Caco-2 (cell line): ENCODE results near the gene COA6. TPM values are rescaled to one million over a fixed set of nuclear protein-coding genes. Genes with fewer than 3 reads are reported as not detected.

ENCODE experiments used
- BruUV-seq: library from RNA; stranded (reverse); fragments of 400-500 nt; replicated peaks from 2 replicates; lab custom pipeline; 2021; lab: Mats Ljungman, UMichigan
- CTCF ChIA-PET: fragments of 300-600 bp; sonication (Branson Sonifier 250); formaldehyde crosslinking; loops from one replicate; lab custom pipeline; 2022; ENCODE audit warnings: antibody characterized with exemption; lab: Charles Lee
- POLR2A ChIA-PET: fragments of 300-600 bp; sonication (Branson Sonifier 250); formaldehyde crosslinking; loops from one replicate; lab custom pipeline; 2022; ENCODE audit warnings: antibody characterized with exemption; lab: Charles Lee
- DNase-seq, 2 experiments: peaks; one replicate each; pipeline versions ENCODE4 v3.0.0 to v3.0.0-alpha.2; 2020 to 2022
- H3K27me3 ChIP-seq: replicated peaks from 2 replicates; pipeline ENCODE4 v1.6.0; 2011; ENCODE audit warnings: low read length; ENCODE audit not compliant: control insufficient read depth, insufficient read depth
- H3K36me3 ChIP-seq: 2 replicates; pipeline ENCODE4 v1.5.1; 2011; ENCODE audit warnings: low read length; ENCODE audit not compliant: control insufficient read depth, insufficient read depth
- H3K4me1 ChIP-seq: fragments of 250-450 bp; sonication (Bioruptor Pico); 2 replicates; pipeline ENCODE4 v1.5.1; 2020; ENCODE audit warnings: mild to moderate bottlenecking
- H3K4me3 ChIP-seq: 2 replicates; pipeline ENCODE4 v1.5.1; 2011; ENCODE audit warnings: low read depth, mild to moderate bottlenecking, control low read depth, low read length
- H3K9me3 ChIP-seq: fragments of 250-450 bp; sonication (Bioruptor Pico); 2 replicates; pipeline ENCODE4 v1.5.1; 2020; ENCODE audit warnings: mild to moderate bottlenecking, moderate library complexity
- H3K27ac Mint-ChIP-seq: one replicate; pipeline ENCODE4 v1.8.0; 2022; ENCODE audit warnings: mixed read lengths; ENCODE audit not compliant: unreplicated experiment
- H3K27me3 Mint-ChIP-seq: one replicate; pipeline ENCODE4 v1.8.0; 2022; ENCODE audit warnings: mixed read lengths; ENCODE audit not compliant: insufficient read depth, unreplicated experiment
- H3K36me3 Mint-ChIP-seq: one replicate; pipeline ENCODE4 v1.8.0; 2022; ENCODE audit warnings: mild to moderate bottlenecking, mixed read lengths; ENCODE audit not compliant: insufficient read depth, unreplicated experiment
- H3K4me1 Mint-ChIP-seq: one replicate; pipeline ENCODE4 v1.8.0; 2022; ENCODE audit warnings: low read depth, mixed read lengths; ENCODE audit not compliant: unreplicated experiment
- H3K4me3 Mint-ChIP-seq: one replicate; pipeline ENCODE4 v1.8.0; 2022; ENCODE audit warnings: mild to moderate bottlenecking, moderate library complexity, mixed read lengths; ENCODE audit not compliant: unreplicated experiment
- H3K9me3 Mint-ChIP-seq: one replicate; pipeline ENCODE4 v1.8.0; 2022; ENCODE audit warnings: mixed read lengths; ENCODE audit not compliant: unreplicated experiment
- CTCF ChIP-seq, 2 experiments: fragments of 200-600 bp in 1 of 2; IDR thresholded peaks; 1 replicate in 1 of 2; 2 replicates in 1 of 2; pipeline versions ENCODE4 v1.5.1 to v1.8.0; 2011 to 2022; ENCODE audit warnings: antibody characterized with exemption in 1 of 2, control low read depth in 1 of 2, inconsistent platforms in 1 of 2, low read depth in 1 of 2, low read length in 1 of 2, mild to moderate bottlenecking in 1 of 2, moderate library complexity in 1 of 2; ENCODE audit not compliant: insufficient read depth in 1 of 2, severe bottlenecking in 1 of 2, unreplicated experiment in 1 of 2
- intact Hi-C: fragments of 100-400 bp; cut with micrococcal nuclease; formaldehyde crosslinking; loops from one replicate; pipeline ENCODE4 v1.10.0; 2022; ENCODE audit not compliant: unreplicated experiment
- total RNA-seq: library from RNA; stranded (reverse); gene quantifications from 2 replicates; pipeline ENCODE4 v1.2.3, GENCODE V29; 2022

Gene COA6
- total RNA-seq, 1 experiment from 2014 or later, result 41.0 TPM

GRCh38 chr1:234430691-234431090, 57.4 kb downstream of the COA6 start:
- no peaks in the 10 kb centered on the region for H3K4me1 ChIP-seq
- Mint-ChIP-seq H3K27ac (no peak overlapping the region), H3K4me3 (no peak overlapping the region), H3K27me3 (no peaks in the 10 kb centered on the region), H3K36me3 (peaks cover 36% of the 10 kb centered on the region), H3K4me1 (no peaks in the 10 kb centered on the region), H3K9me3 (no peaks in the 10 kb centered on the region)
- no peak overlapping the region for H3K4me3 ChIP-seq
- TF ChIP-seq CTCF (IDR thresholded peaks at IDR 0.05; ENCODE audit: insufficient read depth in 1 of 2, low read depth in 1 of 2, low read length in 1 of 2, severe bottlenecking in 1 of 2, unreplicated experiment in 1 of 2), result no peak
- H3K9me3 ChIP-seq, result no peaks in the 10 kb centered on the region
- no TSS peak for BruUV-seq
- ChIA-PET CTCF (no interaction called here), POLR2A (no interaction called here)
- intact Hi-C loops, result no loop called here
- H3K27me3 ChIP-seq, result no peaks in the 10 kb centered on the region
- DNase-seq, result no peak
- H3K36me3 ChIP-seq, result peaks cover 2% of the 10 kb centered on the region

- H3K36me3 Mint-ChIP-seq, result peaks cover 37% of the 10 kb centered on the region
- no peak for TF ChIP-seq CTCF (IDR thresholded peaks at IDR 0.05; ENCODE audit: insufficient read depth in 1 of 2, low read depth in 1 of 2, low read length in 1 of 2, severe bottlenecking in 1 of 2, unreplicated experiment in 1 of 2)
- no peaks in the 10 kb centered on the region for H3K9me3 Mint-ChIP-seq
- ChIA-PET CTCF (no interaction called here), POLR2A (no interaction called here)
- no peak overlapping the region for H3K27ac Mint-ChIP-seq
- no peaks in the 10 kb centered on the region for H3K4me1 ChIP-seq
- BruUV-seq, result no TSS peak
- no peaks in the 10 kb centered on the region for H3K27me3 Mint-ChIP-seq
- H3K4me3 ChIP-seq, result no peak overlapping the region
- intact Hi-C loops, result no loop called here
- H3K4me3 Mint-ChIP-seq, result no peak overlapping the region
- peaks cover 2% of the 10 kb centered on the region for H3K36me3 ChIP-seq
- no peaks in the 10 kb centered on the region for H3K9me3 ChIP-seq
- DNase-seq, result no peak
- no peaks in the 10 kb centered on the region for H3K27me3 ChIP-seq
- no peaks in the 10 kb centered on the region for H3K4me1 Mint-ChIP-seq
Measured at GRCh38 chr1:234431255-234431654, 58.0 kb downstream of the COA6 start.

- Mint-ChIP-seq H3K36me3 (peaks cover 32% of the 10 kb centered on the region), H3K27ac (no peak overlapping the region), H3K4me1 (no peaks in the 10 kb centered on the region), H3K27me3 (no peaks in the 10 kb centered on the region), H3K4me3 (no peak overlapping the region), H3K9me3 (no peaks in the 10 kb centered on the region)
- intact Hi-C loops, result no loop called here
- DNase-seq, result no peak
- no peaks in the 10 kb centered on the region for H3K9me3 ChIP-seq
- no TSS peak for BruUV-seq
- H3K4me1 ChIP-seq, result no peaks in the 10 kb centered on the region
- ChIA-PET POLR2A (no interaction called here), CTCF (no interaction called here)
- no peak for TF ChIP-seq CTCF (IDR thresholded peaks at IDR 0.05; ENCODE audit: insufficient read depth in 1 of 2, low read depth in 1 of 2, low read length in 1 of 2, severe bottlenecking in 1 of 2, unreplicated experiment in 1 of 2)
- H3K36me3 ChIP-seq, result peaks cover 2% of the 10 kb centered on the region
- no peak overlapping the region for H3K4me3 ChIP-seq
- H3K27me3 ChIP-seq, result no peaks in the 10 kb centered on the region
Measured at GRCh38 chr1:234433563-234434285, 60.5 kb downstream of the COA6 start.

Other genes starting within 250 kb of the COA6 start
- gene TARBP1, start 105.7 kb downstream of the COA6 start, total RNA-seq, result 33.8 and 37.0 TPM in 2 replicates
- 129 and 135 TPM in 2 replicates for gene IRF2BP2, start 236.7 kb downstream of the COA6 start, total RNA-seq